Naive thymus-derived CD8-positive, alpha-beta T cell (primary cell): Measurements from ENCODE around the gene SKAP1. TPM values are rescaled to one million over a fixed set of nuclear protein-coding genes. Genes with fewer than 3 reads are reported as not detected.

Experiments
- microRNA-seq: library from miRNA; unstranded; fragments of <30 nt; microRNA quantifications from one replicate; pipeline ENCODE4 v1.2.0, GENCODE V29; 2022; ENCODE audit warnings: borderline microRNAs expressed
- polyA plus RNA-seq, 3 donors: library from polyadenylated mRNA; unstranded; fragments of 300-500 nt; fragmentation: Illumina TruSeq; gene quantifications; one replicate each; pipeline ENCODE4 v1.2.3, GENCODE V29; 2021
- total RNA-seq, 8 experiments: library from RNA in 2 of 8; stranded (reverse) in 2 of 8; gene quantifications; one replicate each; pipeline ENCODE4 v1.2.3 and lab custom pipeline; 2021 to 2026

The SKAP1 gene
- total and polyA plus RNA-seq, 5 experiments from 2014 or later: 73.0 to 237 (median 223) TPM

Small RNA genes lying within 50 kb of the gene (microRNA-seq; reads per million reads assigned to microRNA genes)
- gene MIR1203: not detected

Other genes with a start within 250 kb of the SKAP1 start
- gene HOXB1, start 100.8 kb upstream of the SKAP1 start, total RNA-seq: not detected
- not detected for gene HOXB1, start 100.8 kb upstream of the SKAP1 start, polyA plus RNA-seq
- 10 to 100 TPM; 31.9 to 32.4 TPM for gene HOXB2, start 114.9 kb upstream of the SKAP1 start, total RNA-seq
- gene HOXB2, start 114.9 kb upstream of the SKAP1 start, polyA plus RNA-seq: 10 to 100 TPM in 1 of 3 donors, 1 to 10 TPM in 2; 7.6 to 16.4 (median 8.2) TPM
- gene HOXB4, start 148.1 kb upstream of the SKAP1 start, total RNA-seq: 1 to 10 TPM; 1.8 to 2.3 TPM
- under 1 TPM in 2 of 3 donors, not detected in 1; 0.06 TPM for gene HOXB4, start 148.1 kb upstream of the SKAP1 start, polyA plus RNA-seq
- 1 to 10 TPM; 7.2 to 8.1 TPM for gene HOXB3, start 160.0 kb upstream of the SKAP1 start, total RNA-seq
- gene HOXB3, start 160.0 kb upstream of the SKAP1 start, polyA plus RNA-seq: under 1 TPM in 1 of 3 donors, not detected in 2; 0.19 TPM
- gene HOXB5, start 163.6 kb upstream of the SKAP1 start, total RNA-seq: not detected
- not detected for gene HOXB5, start 163.6 kb upstream of the SKAP1 start, polyA plus RNA-seq
- gene HOXB6, start 174.8 kb upstream of the SKAP1 start, total RNA-seq: not detected
- gene HOXB6, start 174.8 kb upstream of the SKAP1 start, polyA plus RNA-seq: not detected
- not detected for gene HOXB7, start 180.8 kb upstream of the SKAP1 start, total RNA-seq
- gene HOXB7, start 180.8 kb upstream of the SKAP1 start, polyA plus RNA-seq: under 1 TPM in 2 of 3 donors, not detected in 1; 0.22 to 0.40 TPM
- not detected for gene HOXB8, start 185.1 kb upstream of the SKAP1 start, total RNA-seq
- not detected for gene HOXB8, start 185.1 kb upstream of the SKAP1 start, polyA plus RNA-seq
- not detected for gene HOXB9, start 196.1 kb upstream of the SKAP1 start, total RNA-seq
- gene HOXB9, start 196.1 kb upstream of the SKAP1 start, polyA plus RNA-seq: under 1 TPM in 1 of 3 donors, not detected in 2; 0.13 TPM